Mesenchymal stem cell (in vitro differentiated cells and primary cell): ENCODE results near the gene LRRC10B.

Experiments used
- DNase-seq: peaks from one replicate; pipeline ENCODE4 v3.0.0-alpha.2; 2013
- H2AFZ ChIP-seq: one replicate; pipeline ENCODE4 v1.6.1; 2013; ENCODE audit warnings: low read depth, mild to moderate bottlenecking, control low read depth, inconsistent platforms, low read length, moderate library complexity
- H2AK5ac ChIP-seq: 2 replicates; pipeline ENCODE4 v1.6.1; 2013; ENCODE audit warnings: low read length, moderate library complexity, mild to moderate bottlenecking, inconsistent platforms; ENCODE audit not compliant: severe bottlenecking
- H2BK120ac ChIP-seq: one replicate; pipeline ENCODE4 v1.6.1; 2013; ENCODE audit warnings: low read depth, mild to moderate bottlenecking, inconsistent platforms, low read length, moderate library complexity
- H2BK12ac ChIP-seq, 2 experiments: one replicate each; pipeline ENCODE4 v1.6.1; 2013; ENCODE audit warnings: inconsistent platforms in 2 of 2, low read length in 2 of 2, mild to moderate bottlenecking in 2 of 2, moderate library complexity in 2 of 2, control low read depth in 1 of 2
- H2BK15ac ChIP-seq: one replicate; pipeline ENCODE4 v1.6.1; 2013; ENCODE audit warnings: mild to moderate bottlenecking, low read depth, inconsistent platforms; ENCODE audit not compliant: poor library complexity, severe bottlenecking
- H2BK5ac ChIP-seq: 2 replicates; pipeline ENCODE4 v1.6.1; 2013; ENCODE audit warnings: low read depth, mild to moderate bottlenecking, low read length, control low read depth, inconsistent platforms; ENCODE audit not compliant: poor library complexity, severe bottlenecking
- H3K14ac ChIP-seq, 2 experiments: one replicate each; pipeline ENCODE4 v1.6.1; 2013; ENCODE audit warnings: inconsistent platforms in 2 of 2, low read length in 2 of 2, control low read depth in 1 of 2, mild to moderate bottlenecking in 1 of 2, moderate library complexity in 1 of 2
- H3K18ac ChIP-seq, 2 experiments: one replicate each; pipeline ENCODE4 v1.6.1; 2013; ENCODE audit warnings: inconsistent platforms in 2 of 2, low read length in 2 of 2, control low read depth in 1 of 2, low read depth in 1 of 2, mild to moderate bottlenecking in 1 of 2
- H3K23ac ChIP-seq, 2 experiments: one replicate each; pipeline ENCODE4 v1.6.1; 2013; ENCODE audit warnings: inconsistent platforms in 2 of 2, low read length in 2 of 2, mild to moderate bottlenecking in 2 of 2, moderate library complexity in 2 of 2, control low read depth in 1 of 2
- H3K27ac ChIP-seq: 2 replicates; pipeline ENCODE4 v1.5.1; 2013; ENCODE audit warnings: mild to moderate bottlenecking, moderate library complexity, low read length, control low read depth, inconsistent platforms; ENCODE audit not compliant: poor library complexity, severe bottlenecking
- H3K27me3 ChIP-seq, 2 experiments: 2 replicates each; pipeline versions ENCODE4 v1.6.1 to v1.7.0; 2013; ENCODE audit warnings: low read length in 2 of 2, mild to moderate bottlenecking in 2 of 2, moderate library complexity in 2 of 2, control low read depth in 1 of 2, inconsistent platforms in 1 of 2; ENCODE audit not compliant: control insufficient read depth in 1 of 2, insufficient read depth in 1 of 2
- H3K36me3 ChIP-seq, 2 experiments: 2 replicates each; pipeline versions ENCODE4 v1.6.1 to v1.7.0; 2013; ENCODE audit warnings: low read length in 2 of 2, control low read depth in 1 of 2, inconsistent platforms in 1 of 2, low read depth in 1 of 2, mild to moderate bottlenecking in 1 of 2; ENCODE audit not compliant: insufficient read depth in 2 of 2, control insufficient read depth in 1 of 2
- H3K4ac ChIP-seq, 2 experiments: one replicate each; pipeline ENCODE4 v1.6.1; 2013; ENCODE audit warnings: inconsistent platforms in 2 of 2, low read length in 2 of 2, mild to moderate bottlenecking in 2 of 2, moderate library complexity in 2 of 2, control low read depth in 1 of 2, low read depth in 1 of 2
- H3K4me1 ChIP-seq: 2 replicates; pipeline ENCODE4 v1.6.1; 2013; ENCODE audit warnings: low read depth, low read length, control low read depth; ENCODE audit not compliant: control insufficient read depth, insufficient read depth
- H3K4me2 ChIP-seq: 2 replicates; pipeline ENCODE4 v1.6.1; 2013; ENCODE audit warnings: low read length, mild to moderate bottlenecking, inconsistent platforms; ENCODE audit not compliant: poor library complexity, severe bottlenecking
- H3K4me3 ChIP-seq, 2 experiments: 2 replicates each; pipeline versions ENCODE4 v1.5.1 to v1.7.0; 2013; ENCODE audit warnings: low read length in 2 of 2, mild to moderate bottlenecking in 2 of 2, control low read depth in 1 of 2, low read depth in 1 of 2; ENCODE audit not compliant: insufficient read depth in 1 of 2
- H3K79me1 ChIP-seq: replicated peaks from 2 replicates; pipeline ENCODE4 v1.6.1; 2013; ENCODE audit warnings: mild to moderate bottlenecking, control low read depth, low read length, inconsistent platforms; ENCODE audit not compliant: poor library complexity, severe bottlenecking
- H3K9ac ChIP-seq: 2 replicates; pipeline ENCODE4 v1.7.0; 2013; ENCODE audit warnings: mild to moderate bottlenecking, low read length, moderate library complexity
- H3K9me3 ChIP-seq: 2 replicates; pipeline ENCODE4 v1.7.0; 2013; ENCODE audit warnings: mild to moderate bottlenecking, low read length; ENCODE audit not compliant: control insufficient read depth
- H4K8ac ChIP-seq: one replicate; pipeline ENCODE4 v1.6.1; 2013; ENCODE audit warnings: inconsistent platforms, mild to moderate bottlenecking, low read length, moderate library complexity
- H4K91ac ChIP-seq: one replicate; pipeline ENCODE4 v1.6.1; 2013; ENCODE audit warnings: mild to moderate bottlenecking, low read length, inconsistent platforms
- WGBS: methylation state at CpG from one replicate; pipeline ENCODE4 v1.1.7; 2013; ENCODE audit warnings: mixed read lengths; 5-methylcytosine and 5-hydroxymethylcytosine counted together

The LRRC10B gene

DNA sequence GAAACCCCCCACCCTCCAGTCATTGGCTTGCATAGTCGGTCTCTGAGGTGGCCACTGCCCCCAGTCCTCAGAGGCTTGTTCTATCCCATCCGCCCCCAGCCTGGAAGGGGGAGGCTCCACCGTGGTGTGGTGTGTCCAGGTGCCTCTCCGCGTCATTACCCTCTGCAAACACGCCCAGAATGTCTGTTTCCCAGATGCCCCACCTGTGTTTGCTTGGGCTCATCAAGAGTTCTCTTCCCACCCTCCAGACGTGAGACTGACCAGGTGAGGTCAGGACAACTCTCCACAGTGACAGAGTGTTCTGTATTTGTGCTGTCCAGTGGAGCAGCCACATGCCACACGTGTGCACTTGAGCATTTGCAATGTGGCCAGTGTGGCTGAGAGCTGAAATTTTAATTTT is 24.9 kb downstream of the LRRC10B start:
- H3K23ac ChIP-seq: no peak overlapping the region
- no peak overlapping the region for H3K14ac ChIP-seq
- no peak overlapping the region for H2AK5ac ChIP-seq
- no peak overlapping the region for H4K91ac ChIP-seq
- H3K36me3 ChIP-seq: no peaks in the 10 kb centered on the region
- peaks cover 5% of the 10 kb centered on the region for H3K4me1 ChIP-seq
- no peak overlapping the region for H2AFZ ChIP-seq
- no peak overlapping the region for H3K4ac ChIP-seq
- H3K27ac ChIP-seq: no peak overlapping the region
- no peak overlapping the region for H2BK12ac ChIP-seq
- H3K9me3 ChIP-seq: no peaks in the 10 kb centered on the region
- no peak overlapping the region for H3K4me2 ChIP-seq
- H3K9ac ChIP-seq: no peak overlapping the region
- 81% methylated on average over 7 of the region's 8 CpGs for whole genome bisulfite sequencing
- no peak overlapping the region for H2BK120ac ChIP-seq
- no peak overlapping the region for H4K8ac ChIP-seq
- H3K4me3 ChIP-seq: no peak overlapping the region
- H3K18ac ChIP-seq: no peak overlapping the region
- no peak for DNase-seq
- no peak overlapping the region for H2BK15ac ChIP-seq
- no peak overlapping the region for H2BK5ac ChIP-seq
- no peaks in the 10 kb centered on the region for H3K79me1 ChIP-seq
- peaks cover 32 to 56% of the 10 kb centered on the region in 2 experiments for H3K27me3 ChIP-seq

GRCh38 chr11:61534025-61534932 is 25.7 kb downstream of the LRRC10B start:
- DNase-seq: no peak
- H3K4me2 ChIP-seq: no peak overlapping the region
- 85% methylated on average over 30 of the region's 36 CpGs for whole genome bisulfite sequencing
- H3K23ac ChIP-seq: no peak overlapping the region
- no peaks in the 10 kb centered on the region for H3K79me1 ChIP-seq
- no peak overlapping the region for H3K4ac ChIP-seq
- no peak overlapping the region for H2AFZ ChIP-seq
- no peak overlapping the region for H4K8ac ChIP-seq
- peaks cover 24 to 53% of the 10 kb centered on the region in 2 experiments for H3K27me3 ChIP-seq
- H3K9me3 ChIP-seq: no peaks in the 10 kb centered on the region
- no peak overlapping the region for H3K9ac ChIP-seq
- no peak overlapping the region for H3K14ac ChIP-seq
- H3K4me1 ChIP-seq: peaks cover 5% of the 10 kb centered on the region
- H3K27ac ChIP-seq: no peak overlapping the region
- H3K18ac ChIP-seq: no peak overlapping the region
- H2BK15ac ChIP-seq: no peak overlapping the region
- H3K4me3 ChIP-seq: no peak overlapping the region
- H2BK120ac ChIP-seq: no peak overlapping the region
- no peak overlapping the region for H2BK12ac ChIP-seq
- H4K91ac ChIP-seq: no peak overlapping the region
- no peak overlapping the region for H2BK5ac ChIP-seq
- no peaks in the 10 kb centered on the region for H3K36me3 ChIP-seq
- H2AK5ac ChIP-seq: no peak overlapping the region

GRCh38 chr11:61534933-61535839 is 26.6 kb downstream of the LRRC10B start:
- no peak for DNase-seq
- Histone ChIP-seq H3K18ac (no peak overlapping the region), H3K36me3 (no peaks in the 10 kb centered on the region), H3K9me3 (no peaks in the 10 kb centered on the region), H2AK5ac (no peak overlapping the region), H3K14ac (no peak overlapping the region), H3K27ac (no peak overlapping the region), H3K4me1 (peaks cover 5% of the 10 kb centered on the region), H2BK12ac (no peak overlapping the region), H3K4ac (no peak overlapping the region), H3K4me3 (no peak overlapping the region), H3K27me3 (peaks cover 24 to 56% of the 10 kb centered on the region in 2 experiments), H2BK5ac (no peak overlapping the region), H2BK15ac (no peak overlapping the region), H2AFZ (no peak overlapping the region), H4K91ac (no peak overlapping the region), H4K8ac (no peak overlapping the region), H3K79me1 (no peaks in the 10 kb centered on the region), H3K23ac (no peak overlapping the region), H2BK120ac (no peak overlapping the region), H3K4me2 (no peak overlapping the region), H3K9ac (no peak overlapping the region)
- 83% methylated on average over 32 of the region's 32 CpGs for WGBS
